ENCODE data around the gene ZNF280C.

DNA sequence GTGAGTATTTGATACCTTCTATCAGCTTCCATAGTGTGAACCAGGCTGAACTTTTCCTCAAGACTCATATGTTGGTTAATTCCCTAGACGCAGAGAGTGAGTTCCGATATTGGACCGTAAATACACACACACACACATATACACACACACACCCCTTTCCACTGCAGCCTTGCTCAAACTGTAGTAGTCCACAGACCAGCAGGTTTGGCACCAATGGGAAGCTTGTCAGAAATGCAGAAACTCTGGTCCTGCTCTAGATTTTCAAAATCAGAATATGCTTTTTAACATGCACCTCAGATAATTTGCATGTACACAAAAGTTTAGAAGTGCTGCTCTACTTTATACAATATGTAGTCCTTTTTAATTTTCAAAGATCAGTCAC, 27.6 kb upstream of the ZNF280C start:
- TF ChIP-seq POLR2A (IDR thresholded peaks at IDR 0.05): no peak
- TF ChIP-seq, protein P1, sequence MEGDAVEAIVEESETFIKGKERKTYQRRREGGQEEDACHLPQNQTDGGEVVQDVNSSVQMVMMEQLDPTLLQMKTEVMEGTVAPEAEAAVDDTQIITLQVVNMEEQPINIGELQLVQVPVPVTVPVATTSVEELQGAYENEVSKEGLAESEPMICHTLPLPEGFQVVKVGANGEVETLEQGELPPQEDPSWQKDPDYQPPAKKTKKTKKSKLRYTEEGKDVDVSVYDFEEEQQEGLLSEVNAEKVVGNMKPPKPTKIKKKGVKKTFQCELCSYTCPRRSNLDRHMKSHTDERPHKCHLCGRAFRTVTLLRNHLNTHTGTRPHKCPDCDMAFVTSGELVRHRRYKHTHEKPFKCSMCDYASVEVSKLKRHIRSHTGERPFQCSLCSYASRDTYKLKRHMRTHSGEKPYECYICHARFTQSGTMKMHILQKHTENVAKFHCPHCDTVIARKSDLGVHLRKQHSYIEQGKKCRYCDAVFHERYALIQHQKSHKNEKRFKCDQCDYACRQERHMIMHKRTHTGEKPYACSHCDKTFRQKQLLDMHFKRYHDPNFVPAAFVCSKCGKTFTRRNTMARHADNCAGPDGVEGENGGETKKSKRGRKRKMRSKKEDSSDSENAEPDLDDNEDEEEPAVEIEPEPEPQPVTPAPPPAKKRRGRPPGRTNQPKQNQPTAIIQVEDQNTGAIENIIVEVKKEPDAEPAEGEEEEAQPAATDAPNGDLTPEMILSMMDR (IDR thresholded peaks at IDR 0.05): no peak
